Measurements from ENCODE around the gene INSRR. TPM values are rescaled to one million over a fixed set of nuclear protein-coding genes. Genes with fewer than 3 reads are reported as not detected.

Gene INSRR
- total RNA-seq, 1 experiment from 2014 or later: not detected

GRCh38 chr1:156841295-156841855 is 17.5 kb downstream of the INSRR start:
- no TSS peak for BruUV-seq (replicated peaks)
- ChIA-PET POLR2A (interaction anchor here (0.7 kb wide), 1 partner anchor 47 kb away, joined by 3 read pairs; no protein-coding TSS in a partner anchor), CTCF (interaction anchor here (0.5 kb wide), 1 partner anchor 84 kb away, joined by 4 read pairs; no protein-coding TSS in a partner anchor)
- H3K27ac ChIP-seq (ENCODE audit: low read length): no peak overlapping the region
- H3K36me3 ChIP-seq (ENCODE audit: control insufficient read depth, insufficient read depth, low read length): no peaks in the 10 kb centered on the region
- ATAC-seq (no peak), DNase-seq (ENCODE audit: low read depth, low spot score) (no peak)
- no peak overlapping the region for H3K4me3 ChIP-seq (ENCODE audit: low read depth in 2 of 2, low read length in 2 of 2)
- no peaks in the 10 kb centered on the region for H3K9me3 ChIP-seq (ENCODE audit: control insufficient read depth, insufficient read depth, low read depth, low read length)
- TF ChIP-seq, protein P1, sequence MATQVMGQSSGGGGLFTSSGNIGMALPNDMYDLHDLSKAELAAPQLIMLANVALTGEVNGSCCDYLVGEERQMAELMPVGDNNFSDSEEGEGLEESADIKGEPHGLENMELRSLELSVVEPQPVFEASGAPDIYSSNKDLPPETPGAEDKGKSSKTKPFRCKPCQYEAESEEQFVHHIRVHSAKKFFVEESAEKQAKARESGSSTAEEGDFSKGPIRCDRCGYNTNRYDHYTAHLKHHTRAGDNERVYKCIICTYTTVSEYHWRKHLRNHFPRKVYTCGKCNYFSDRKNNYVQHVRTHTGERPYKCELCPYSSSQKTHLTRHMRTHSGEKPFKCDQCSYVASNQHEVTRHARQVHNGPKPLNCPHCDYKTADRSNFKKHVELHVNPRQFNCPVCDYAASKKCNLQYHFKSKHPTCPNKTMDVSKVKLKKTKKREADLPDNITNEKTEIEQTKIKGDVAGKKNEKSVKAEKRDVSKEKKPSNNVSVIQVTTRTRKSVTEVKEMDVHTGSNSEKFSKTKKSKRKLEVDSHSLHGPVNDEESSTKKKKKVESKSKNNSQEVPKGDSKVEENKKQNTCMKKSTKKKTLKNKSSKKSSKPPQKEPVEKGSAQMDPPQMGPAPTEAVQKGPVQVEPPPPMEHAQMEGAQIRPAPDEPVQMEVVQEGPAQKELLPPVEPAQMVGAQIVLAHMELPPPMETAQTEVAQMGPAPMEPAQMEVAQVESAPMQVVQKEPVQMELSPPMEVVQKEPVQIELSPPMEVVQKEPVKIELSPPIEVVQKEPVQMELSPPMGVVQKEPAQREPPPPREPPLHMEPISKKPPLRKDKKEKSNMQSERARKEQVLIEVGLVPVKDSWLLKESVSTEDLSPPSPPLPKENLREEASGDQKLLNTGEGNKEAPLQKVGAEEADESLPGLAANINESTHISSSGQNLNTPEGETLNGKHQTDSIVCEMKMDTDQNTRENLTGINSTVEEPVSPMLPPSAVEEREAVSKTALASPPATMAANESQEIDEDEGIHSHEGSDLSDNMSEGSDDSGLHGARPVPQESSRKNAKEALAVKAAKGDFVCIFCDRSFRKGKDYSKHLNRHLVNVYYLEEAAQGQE (IDR thresholded peaks at IDR 0.05; ENCODE audit: insufficient read depth in 1 of 2, low read depth in 2 of 2, low read length in 1 of 2): peak in 1 of 2 experiments; percentile 69; a peak in 2 of 4 replicates
- TF ChIP-seq SIN3A (IDR thresholded peaks at IDR 0.05; ENCODE audit: borderline replicate concordance, insufficient read depth, low read depth, low read length): no peak
- no peak for TF ChIP-seq CTCF (IDR thresholded peaks at IDR 0.05)
- no peak for TF ChIP-seq TCF7L2 (IDR thresholded peaks at IDR 0.05; ENCODE audit: low read depth, low read length)
- H3K4me1 ChIP-seq (ENCODE audit: control insufficient read depth, insufficient read depth, low read length): no peaks in the 10 kb centered on the region
- in situ Hi-C loops (cut with HindIII; ENCODE audit: low pct_unique_long_range_greater_than_20kb, low sequenced_read_pairs): no loop called here
- intact Hi-C loops (cut with micrococcal nuclease; ENCODE audit: unreplicated experiment): no loop called here
- H3K27me3 ChIP-seq (ENCODE audit: control insufficient read depth, insufficient read depth, low read length): no peaks in the 10 kb centered on the region

- intact Hi-C loops (cut with micrococcal nuclease; ENCODE audit: unreplicated experiment) (no loop called here), in situ Hi-C loops (cut with HindIII; ENCODE audit: low pct_unique_long_range_greater_than_20kb, low sequenced_read_pairs) (no loop called here)
- no peak for ATAC-seq
- H3K9me3 ChIP-seq (ENCODE audit: control insufficient read depth, insufficient read depth, low read depth, low read length): no peaks in the 10 kb centered on the region
- no peak overlapping the region for H3K27ac ChIP-seq (ENCODE audit: low read length)
- no peaks in the 10 kb centered on the region for H3K27me3 ChIP-seq (ENCODE audit: control insufficient read depth, insufficient read depth, low read length)
- CTCF ChIA-PET: no interaction called here
- POLR2A ChIA-PET: interaction anchor here (0.7 kb wide), 1 partner anchor 47 kb away, joined by 3 read pairs; no protein-coding TSS in a partner anchor
- no peaks in the 10 kb centered on the region for H3K4me1 ChIP-seq (ENCODE audit: control insufficient read depth, insufficient read depth, low read length)
- TF ChIP-seq TCF7L2 (IDR thresholded peaks at IDR 0.05; ENCODE audit: low read depth, low read length): no peak
- TF ChIP-seq POLR2AphosphoS5 (IDR thresholded peaks at IDR 0.05; ENCODE audit: low read depth, low read length): no peak
- no peak for TF ChIP-seq CTCF (IDR thresholded peaks at IDR 0.05)
- TF ChIP-seq, protein P1 (IDR thresholded peaks at IDR 0.05; ENCODE audit: insufficient read depth in 1 of 2, low read depth in 2 of 2, low read length in 1 of 2): no peak; a peak in 1 of 4 replicates
- TF ChIP-seq SIN3A (IDR thresholded peaks at IDR 0.05; ENCODE audit: borderline replicate concordance, insufficient read depth, low read depth, low read length): no peak
- no peak overlapping the region for H3K4me3 ChIP-seq (ENCODE audit: low read depth in 2 of 2, low read length in 2 of 2)
- no peak for DNase-seq (ENCODE audit: low read depth, low spot score)
- no peaks in the 10 kb centered on the region for H3K36me3 ChIP-seq (ENCODE audit: control insufficient read depth, insufficient read depth, low read length)
- no TSS peak for BruUV-seq (replicated peaks)
Observed at GRCh38 chr1:156840898-156841279, 18.0 kb downstream of the INSRR start.
